Mesothelial cell of epicardium (in vitro differentiated cells): ENCODE measurements around the gene MYH14. TPM values are rescaled to one million over a fixed set of nuclear protein-coding genes. Genes with fewer than 3 reads are reported as not detected.
A peak's percentile ranks its signal among the peaks of the same experiment; 100 is the strongest.

Experiments
- DNase-seq, 2 experiments: peaks; one replicate each; pipeline ENCODE4 v3.0.0; 2021; ENCODE audit warnings: low spot score in 2 of 2; ENCODE audit not compliant: unreplicated experiment in 2 of 2
- H3K27ac Mint-ChIP-seq: 2 replicates; pipeline ENCODE4 v1.8.0; 2021; ENCODE audit warnings: mixed read lengths
- H3K27me3 Mint-ChIP-seq: 2 replicates; pipeline ENCODE4 v1.8.0; 2021; ENCODE audit warnings: low read depth, mixed read lengths
- H3K36me3 Mint-ChIP-seq: 2 replicates; pipeline ENCODE4 v1.8.0; 2021; ENCODE audit warnings: mixed read lengths
- H3K4me1 Mint-ChIP-seq: 2 replicates; pipeline ENCODE4 v1.8.0; 2021; ENCODE audit warnings: mixed read lengths
- H3K4me3 Mint-ChIP-seq: 2 replicates; pipeline ENCODE4 v1.8.0; 2021; ENCODE audit warnings: mild to moderate bottlenecking, moderate library complexity, mixed read lengths
- H3K9me3 Mint-ChIP-seq: 2 replicates; pipeline ENCODE4 v1.8.0; 2021; ENCODE audit warnings: mixed read lengths
- total RNA-seq: library from RNA; stranded (reverse); gene quantifications from 3 replicates; pipeline ENCODE4 v1.2.1, GENCODE V29; 2021
- TF ChIP-seq, protein P1 (sequence below): fragments of 200-600 bp; sonication (generic); IDR thresholded peaks from one replicate; pipeline ENCODE4 v1.5.0; 2021; ENCODE audit warnings: antibody characterized with exemption; ENCODE audit not compliant: unreplicated experiment

MYH14 gene
- total RNA-seq, 1 donor from 2014 or later: 52.3 TPM

- Mint-ChIP-seq H3K27me3 (no peaks in the 10 kb centered on the region), H3K36me3 (peaks cover 53% of the 10 kb centered on the region), H3K27ac (no peak overlapping the region)
Observed at GRCh38 chr19:50252111-50252886, 48.9 kb downstream of the MYH14 start.

DNA sequence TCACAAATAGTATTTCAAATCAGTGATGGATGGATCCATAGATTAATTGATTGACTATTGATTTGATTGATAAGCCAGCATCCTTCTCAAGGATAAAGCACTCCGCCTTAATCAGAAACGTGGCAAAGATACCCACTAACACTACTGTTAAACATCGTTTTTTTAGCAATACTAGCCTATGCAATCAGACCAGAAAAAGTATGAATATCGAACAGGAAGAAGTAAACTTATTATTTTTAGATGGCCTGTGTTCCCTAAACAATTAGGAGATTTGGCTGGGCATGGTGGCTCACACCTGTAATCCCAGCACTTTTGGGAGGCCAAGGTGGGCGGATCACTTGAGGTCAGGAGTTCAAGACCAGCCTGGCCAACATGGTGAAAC lies 49.5 kb downstream of the MYH14 start:
- Mint-ChIP-seq H3K27ac (no peak overlapping the region), H3K4me3 (no peak overlapping the region), H3K9me3 (peaks cover 21% of the 10 kb centered on the region), H3K4me1 (no peaks in the 10 kb centered on the region), H3K27me3 (no peaks in the 10 kb centered on the region), H3K36me3 (peaks cover 53% of the 10 kb centered on the region)
- TF ChIP-seq, protein P1, sequence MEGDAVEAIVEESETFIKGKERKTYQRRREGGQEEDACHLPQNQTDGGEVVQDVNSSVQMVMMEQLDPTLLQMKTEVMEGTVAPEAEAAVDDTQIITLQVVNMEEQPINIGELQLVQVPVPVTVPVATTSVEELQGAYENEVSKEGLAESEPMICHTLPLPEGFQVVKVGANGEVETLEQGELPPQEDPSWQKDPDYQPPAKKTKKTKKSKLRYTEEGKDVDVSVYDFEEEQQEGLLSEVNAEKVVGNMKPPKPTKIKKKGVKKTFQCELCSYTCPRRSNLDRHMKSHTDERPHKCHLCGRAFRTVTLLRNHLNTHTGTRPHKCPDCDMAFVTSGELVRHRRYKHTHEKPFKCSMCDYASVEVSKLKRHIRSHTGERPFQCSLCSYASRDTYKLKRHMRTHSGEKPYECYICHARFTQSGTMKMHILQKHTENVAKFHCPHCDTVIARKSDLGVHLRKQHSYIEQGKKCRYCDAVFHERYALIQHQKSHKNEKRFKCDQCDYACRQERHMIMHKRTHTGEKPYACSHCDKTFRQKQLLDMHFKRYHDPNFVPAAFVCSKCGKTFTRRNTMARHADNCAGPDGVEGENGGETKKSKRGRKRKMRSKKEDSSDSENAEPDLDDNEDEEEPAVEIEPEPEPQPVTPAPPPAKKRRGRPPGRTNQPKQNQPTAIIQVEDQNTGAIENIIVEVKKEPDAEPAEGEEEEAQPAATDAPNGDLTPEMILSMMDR: no peak
- DNase-seq: no peak

More at GRCh38 chr19:50252111-50252886, 48.9 kb downstream of the MYH14 start:
- TF ChIP-seq, protein P1: peak; percentile 59
- no peak for DNase-seq
- H3K4me3 Mint-ChIP-seq: no peak overlapping the region
- peaks cover 21% of the 10 kb centered on the region for H3K9me3 Mint-ChIP-seq
- H3K4me1 Mint-ChIP-seq: no peaks in the 10 kb centered on the region

GRCh38 chr19:50255115-50255514 lies 51.7 kb downstream of the MYH14 start:
- TF ChIP-seq, protein P1: peak; percentile 10
- Mint-ChIP-seq H3K27me3 (no peaks in the 10 kb centered on the region), H3K4me1 (no peaks in the 10 kb centered on the region), H3K36me3 (peaks cover 49% of the 10 kb centered on the region), H3K9me3 (peaks cover 21% of the 10 kb centered on the region), H3K27ac (no peak overlapping the region), H3K4me3 (no peak overlapping the region)
- DNase-seq: no peak

- H3K27me3 Mint-ChIP-seq: no peaks in the 10 kb centered on the region
- peaks cover 36% of the 10 kb centered on the region for H3K36me3 Mint-ChIP-seq
- H3K4me3 Mint-ChIP-seq: no peak overlapping the region
- TF ChIP-seq, protein P1: no peak
- H3K9me3 Mint-ChIP-seq: peaks cover 18% of the 10 kb centered on the region
- H3K27ac Mint-ChIP-seq: no peak overlapping the region
- no peak for DNase-seq
- H3K4me1 Mint-ChIP-seq: no peaks in the 10 kb centered on the region
Observed at GRCh38 chr19:50257141-50257540, 53.7 kb downstream of the MYH14 start.

DNA sequence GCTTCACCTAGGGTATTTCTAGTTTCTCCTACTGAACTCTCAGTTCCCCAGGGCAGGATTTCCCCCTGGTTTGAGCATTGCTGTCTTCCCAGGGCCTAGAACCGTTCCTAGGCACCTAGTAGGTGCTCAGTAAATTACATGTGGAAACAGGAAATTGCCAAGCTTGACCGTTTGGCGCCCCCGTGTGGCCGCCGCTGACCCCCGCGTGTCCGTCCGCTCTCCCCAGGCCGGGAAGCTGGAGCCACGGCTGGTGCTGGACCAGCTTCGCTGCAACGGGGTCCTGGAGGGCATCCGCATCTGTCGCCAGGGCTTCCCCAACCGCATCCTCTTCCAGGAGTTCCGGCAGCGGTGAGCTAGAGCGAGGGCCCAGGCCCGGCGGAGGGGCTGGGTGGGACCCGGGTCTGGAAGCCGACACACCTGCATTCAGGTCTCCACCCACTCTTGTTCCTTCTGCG lies 55.5 kb downstream of the MYH14 start:
- peaks cover 9% of the 10 kb centered on the region for H3K9me3 Mint-ChIP-seq
- peaks cover 30% of the 10 kb centered on the region for H3K36me3 Mint-ChIP-seq
- H3K27ac Mint-ChIP-seq: no peak overlapping the region
- no peak for DNase-seq
- H3K27me3 Mint-ChIP-seq: no peaks in the 10 kb centered on the region
- H3K4me3 Mint-ChIP-seq: no peak overlapping the region
- no peaks in the 10 kb centered on the region for H3K4me1 Mint-ChIP-seq
- TF ChIP-seq, protein P1: peak; percentile 55
